TTC549 (cell line): ENCODE measurements around the gene TEDC2.
"Not testable (repeated sequence)": the region's sequence is repeated elsewhere in the genome, so short reads cannot be mapped to it uniquely, and the experiment has no call there.

Source experiments
- FAIRE-seq: peaks from 2 replicates; lab custom pipeline; 2012; peaks lifted over from hg19 to GRCh38; lab: Jason Lieb, UNC

Gene TEDC2

GRCh38 chr16:2459647-2460390, at the start of gene TEDC2:
TSS of gene TEDC2 (plus strand) at chr16:2460109. CDS start at chr16:2460145, 36 bp downstream.
- peak; percentile 58 for FAIRE-seq

- FAIRE-seq: no peak
Measured at GRCh38 chr16:2415085-2415484, 44.8 kb upstream of the TEDC2 start.

- FAIRE-seq: no peak
Measured at GRCh38 chr16:2420035-2420434, 39.9 kb upstream of the TEDC2 start.

- no peak for FAIRE-seq
Measured at GRCh38 chr16:2422123-2422867, 37.6 kb upstream of the TEDC2 start.

- FAIRE-seq: no peak
Measured at GRCh38 chr16:2424061-2425007, 35.6 kb upstream of the TEDC2 start.

GRCh38 chr16:2425008-2425518, 34.8 kb upstream of the TEDC2 start:
- no peak for FAIRE-seq

GRCh38 chr16:2425825-2426430, 34.0 kb upstream of the TEDC2 start:
- FAIRE-seq: no peak

GRCh38 chr16:2426941-2427361, 33.0 kb upstream of the TEDC2 start:
- FAIRE-seq: no peak

GRCh38 chr16:2427526-2427925, 32.4 kb upstream of the TEDC2 start:
- FAIRE-seq: no peak

- FAIRE-seq: no peak
Measured at GRCh38 chr16:2428051-2428783, 31.7 kb upstream of the TEDC2 start.

GRCh38 chr16:2428784-2429033, 31.2 kb upstream of the TEDC2 start:
- no peak for FAIRE-seq

- no peak for FAIRE-seq
Measured at GRCh38 chr16:2429034-2429770, 30.7 kb upstream of the TEDC2 start, which contains the start of gene CCNF. TSS of gene CCNF (plus strand) at chr16:2429447. CDS start at chr16:2429482, 35 bp downstream.

- no peak for FAIRE-seq
Measured at GRCh38 chr16:2429771-2430663, 29.9 kb upstream of the TEDC2 start.

GRCh38 chr16:2432286-2432685, 27.6 kb upstream of the TEDC2 start:
- no peak for FAIRE-seq

- FAIRE-seq: no peak
Measured at GRCh38 chr16:2432801-2433505, 27.0 kb upstream of the TEDC2 start.

- not testable (repeated sequence) for FAIRE-seq
Measured at GRCh38 chr16:2435236-2435635, 24.7 kb upstream of the TEDC2 start.

GRCh38 chr16:2436110-2436509, 23.8 kb upstream of the TEDC2 start:
- no peak for FAIRE-seq

- FAIRE-seq: no peak
Measured at GRCh38 chr16:2437032-2437790, 22.7 kb upstream of the TEDC2 start.
